H1 (cell line): ENCODE results near the gene MYO9B. TPM values are rescaled to one million over a fixed set of nuclear protein-coding genes. Genes with fewer than 3 reads are reported as not detected.

Source experiments
- CTCF ChIA-PET: fragments of 300-600 bp; sonication (Branson Sonifier 250); formaldehyde crosslinking; loops from one replicate; lab custom pipeline; 2021; ENCODE audit not compliant: partially characterized antibody; lab: Charles Lee
- POLR2A ChIA-PET: fragments of 300-600 bp; sonication (Branson Sonifier 250); formaldehyde crosslinking; loops from one replicate; lab custom pipeline; 2021; ENCODE audit warnings: inconsistent platforms; ENCODE audit not compliant: partially characterized antibody; lab: Charles Lee
- DNase-seq, 2 experiments: peaks; one replicate each; pipeline versions ENCODE4 v3.0.0 to v3.0.0-alpha.2; 2010 to 2022; ENCODE audit warnings: low spot score in 2 of 2, low read depth in 1 of 2, mixed read lengths in 1 of 2
- FAIRE-seq: peaks from 2 replicates; lab custom pipeline; 2011; peaks lifted over from hg19 to GRCh38; lab: Jason Lieb, UNC
- H2AFZ ChIP-seq: 2 replicates; pipeline ENCODE4 v1.8.1; 2012; ENCODE audit warnings: low read length, inconsistent platforms
- H2AK5ac ChIP-seq: 2 replicates; pipeline ENCODE4 v1.6.1; 2013; ENCODE audit warnings: low read depth, low read length
- H2BK120ac ChIP-seq: replicated peaks from 2 replicates; pipeline ENCODE3; 2013; ENCODE audit warnings: low read depth, low read length, inconsistent platforms
- H2BK12ac ChIP-seq: 2 replicates; pipeline ENCODE4 v1.6.1; 2013; ENCODE audit warnings: low read depth, low read length
- H2BK15ac ChIP-seq: 2 replicates; pipeline ENCODE4 v1.6.1; 2013; ENCODE audit warnings: low read length
- H2BK20ac ChIP-seq: 2 replicates; pipeline ENCODE4 v1.6.1; 2013; ENCODE audit warnings: low read length
- H2BK5ac ChIP-seq: 2 replicates; pipeline ENCODE4 v1.6.1; 2013; ENCODE audit warnings: low read depth, low read length
- H3K14ac ChIP-seq: 2 replicates; pipeline ENCODE4 v1.6.1; 2013; ENCODE audit warnings: inconsistent platforms; ENCODE audit not compliant: insufficient read length
- H3K18ac ChIP-seq: 2 replicates; pipeline ENCODE4 v1.6.1; 2013; ENCODE audit warnings: low read length; ENCODE audit errors: extremely low read depth
- H3K23ac ChIP-seq: 2 replicates; pipeline ENCODE4 v1.6.1; 2013; ENCODE audit warnings: inconsistent platforms; ENCODE audit not compliant: insufficient read length
- H3K23me2 ChIP-seq: 2 replicates; pipeline ENCODE4 v1.6.1; 2013; ENCODE audit warnings: low read depth, low read length
- H3K27ac ChIP-seq: 2 replicates; pipeline ENCODE4 v1.6.1; 2011; ENCODE audit warnings: low read depth, low read length, inconsistent platforms
- H3K27me3 ChIP-seq, 4 experiments: replicated peaks in 1 of 4; 1 replicate in 1 of 4; 2 replicates in 3 of 4; pipeline versions ENCODE4 v1.6.1 to v1.8.1; 2011 to 2013; ENCODE audit warnings: low read length in 3 of 4, mild to moderate bottlenecking in 3 of 4, inconsistent platforms in 2 of 4, mixed read lengths in 2 of 4, moderate library complexity in 1 of 4; ENCODE audit not compliant: control insufficient read depth in 3 of 4, insufficient read depth in 3 of 4; ENCODE audit errors: extremely low read depth in 1 of 4
- H3K36me3 ChIP-seq, 4 experiments: 2 replicates each; pipeline versions ENCODE4 v1.6.1 to v1.8.1; 2011 to 2013; ENCODE audit warnings: mild to moderate bottlenecking in 4 of 4, low read length in 3 of 4, moderate library complexity in 2 of 4, control low read depth in 1 of 4, inconsistent platforms in 1 of 4; ENCODE audit not compliant: insufficient read depth in 4 of 4, control insufficient read depth in 2 of 4
- H3K4ac ChIP-seq: replicated peaks from 2 replicates; pipeline ENCODE3; 2013; ENCODE audit warnings: low read length, low read depth, mixed read lengths, inconsistent platforms; ENCODE audit not compliant: insufficient read length
- H3K4me1 ChIP-seq, 4 experiments: replicated peaks in 1 of 4; 1 replicate in 1 of 4; 2 replicates in 3 of 4; pipeline versions ENCODE4 v1.6.1 to v1.8.1; 2011 to 2013; ENCODE audit warnings: low read length in 3 of 4, inconsistent platforms in 2 of 4, mixed read lengths in 1 of 4; ENCODE audit not compliant: insufficient read depth in 4 of 4, control insufficient read depth in 3 of 4
- H3K4me2 ChIP-seq, 2 experiments: 2 replicates each; pipeline versions ENCODE4 v1.6.1 to v1.8.1; 2011 to 2013; ENCODE audit warnings: low read depth in 2 of 2, low read length in 2 of 2, control low read depth in 1 of 2, inconsistent platforms in 1 of 2, mild to moderate bottlenecking in 1 of 2; ENCODE audit not compliant: insufficient read depth in 1 of 2
- H3K4me3 ChIP-seq, 4 experiments: fragments of 200-600, 300-600 bp in 1 of 4; sonication (generic), shearing (Covaris generic), sonication (Bioruptor Twin) in 1 of 4; 2 replicates each; pipeline versions ENCODE4 v1.5.1 to v1.8.1; 2011 to 2016; ENCODE audit warnings: low read length in 4 of 4, low read depth in 3 of 4, control low read depth in 2 of 4, inconsistent platforms in 2 of 4, mild to moderate bottlenecking in 2 of 4, mixed read lengths in 1 of 4, moderate library complexity in 1 of 4; ENCODE audit not compliant: insufficient read depth in 2 of 4; ENCODE audit errors: extremely low read depth in 1 of 4
- H3K56ac ChIP-seq: replicated peaks from 2 replicates; pipeline ENCODE3; 2013; ENCODE audit warnings: low read depth, mild to moderate bottlenecking, mixed read lengths, low read length, inconsistent platforms; ENCODE audit not compliant: insufficient read length
- H3K79me1 ChIP-seq: 2 replicates; pipeline ENCODE4 v1.6.1; 2013; ENCODE audit warnings: low read depth, low read length, control low read depth
- H3K79me2 ChIP-seq, 2 experiments: 2 replicates each; pipeline versions ENCODE4 v1.6.1 to v1.8.1; 2012 to 2013; ENCODE audit warnings: low read length in 2 of 2, mild to moderate bottlenecking in 2 of 2, inconsistent platforms in 1 of 2; ENCODE audit not compliant: insufficient read depth in 2 of 2, control insufficient read depth in 1 of 2
- H3K9ac ChIP-seq, 4 experiments: replicated peaks in 1 of 4; 1 replicate in 1 of 4; 2 replicates in 3 of 4; pipeline versions ENCODE4 v1.6.1 to v1.8.1; 2011 to 2013; ENCODE audit warnings: low read depth in 3 of 4, low read length in 3 of 4, control low read depth in 2 of 4, mild to moderate bottlenecking in 2 of 4, moderate library complexity in 2 of 4, inconsistent platforms in 1 of 4; ENCODE audit errors: extremely low read depth in 1 of 4
- H3K9me3 ChIP-seq, 2 experiments: 2 replicates each; pipeline versions ENCODE4 v1.6.1 to v1.8.1; 2012 to 2013; ENCODE audit warnings: mild to moderate bottlenecking in 2 of 2, moderate library complexity in 2 of 2, control low read depth in 1 of 2, inconsistent platforms in 1 of 2, low read depth in 1 of 2, low read length in 1 of 2, mixed read lengths in 1 of 2; ENCODE audit not compliant: insufficient read depth in 2 of 2
- H4K20me1 ChIP-seq, 2 experiments: replicated peaks in 1 of 2; 2 replicates each; pipeline versions ENCODE3 to v1.8.1; 2011 to 2013; ENCODE audit warnings: inconsistent platforms in 2 of 2, low read length in 2 of 2, mild to moderate bottlenecking in 1 of 2; ENCODE audit not compliant: insufficient read depth in 2 of 2, control insufficient read depth in 1 of 2
- H4K5ac ChIP-seq: 2 replicates; pipeline ENCODE4 v1.6.1; 2013; ENCODE audit warnings: low read length, low read depth, mixed read lengths, inconsistent platforms; ENCODE audit not compliant: insufficient read length
- H4K8ac ChIP-seq: 2 replicates; pipeline ENCODE4 v1.8.0; 2013; ENCODE audit warnings: mild to moderate bottlenecking, moderate library complexity, low read length, inconsistent platforms; ENCODE audit not compliant: insufficient read depth; ENCODE audit errors: extremely low read depth
- H4K91ac ChIP-seq: replicated peaks from 2 replicates; pipeline ENCODE3; 2013; ENCODE audit warnings: low read length, mixed read lengths, inconsistent platforms; ENCODE audit not compliant: insufficient read length
- CREB1 ChIP-seq: IDR thresholded peaks from 2 replicates; pipeline ENCODE4 v1.6.1; 2012; ENCODE audit warnings: inconsistent platforms
- CTBP2 ChIP-seq: IDR thresholded peaks from 2 replicates; pipeline ENCODE4 v1.7.0; 2011; ENCODE audit warnings: borderline replicate concordance, mild to moderate bottlenecking, moderate library complexity, mixed read lengths, low read length; ENCODE audit not compliant: insufficient read depth, insufficient read length
- EP300 ChIP-seq, 2 experiments: IDR thresholded peaks; 1 replicate in 1 of 2; 2 replicates in 1 of 2; pipeline ENCODE4 v1.6.1; 2011 to 2012; ENCODE audit warnings: low read depth in 2 of 2, low read length in 2 of 2, mild to moderate bottlenecking in 2 of 2, borderline replicate concordance in 1 of 2, inconsistent platforms in 1 of 2, moderate library complexity in 1 of 2
- FOSL1 ChIP-seq: IDR thresholded peaks from 2 replicates; pipeline ENCODE4 v1.6.1; 2011; ENCODE audit warnings: mild to moderate bottlenecking, low read depth, low read length, moderate library complexity; ENCODE audit not compliant: insufficient read depth
- KDM5A ChIP-seq: fragments of 200-600 bp; IDR thresholded peaks from 2 replicates; pipeline ENCODE4 v1.7.1; 2012; ENCODE audit warnings: mild to moderate bottlenecking, low read length, inconsistent platforms, mixed read lengths
- RAD21 ChIP-seq, 2 experiments: IDR thresholded peaks in 1 of 2; conservative IDR thresholded peaks in 1 of 2; 2 replicates each; pipeline ENCODE4 v1.6.1; 2011; ENCODE audit warnings: low read depth in 2 of 2, low read length in 2 of 2, improper control_type of control experiment in 1 of 2, inconsistent platforms in 1 of 2, mild to moderate bottlenecking in 1 of 2, moderate library complexity in 1 of 2
- SIRT6 ChIP-seq: IDR thresholded peaks from one replicate; pipeline ENCODE4 v1.7.1; 2012; ENCODE audit warnings: low read length, inconsistent platforms
- SIX5 ChIP-seq: IDR thresholded peaks from 2 replicates; pipeline ENCODE4 v1.6.1; 2011; ENCODE audit warnings: mild to moderate bottlenecking, low read depth, low read length
- SP4 ChIP-seq: IDR thresholded peaks from 2 replicates; pipeline ENCODE4 v1.6.1; 2012; ENCODE audit warnings: low read length, inconsistent platforms
- TAF7 ChIP-seq: optimal IDR thresholded peaks from 2 replicates; pipeline ENCODE3; 2011; ENCODE audit warnings: low read depth, mild to moderate bottlenecking, inconsistent platforms, low read length, moderate library complexity, borderline replicate concordance
- WGBS, 2 experiments: shearing (Covaris generic) in 1 of 2; methylation state at CpG; one replicate each; pipeline versions ENCODE4 v1.1.6 to v1.1.7; 2013 to 2015; ENCODE audit warnings: low lambda C conversion rate in 2 of 2, mixed read lengths in 2 of 2, inconsistent platforms in 1 of 2, low coverage in 1 of 2, missing lambda C conversion rate in 1 of 2; ENCODE audit not compliant: insufficient replicate concordance in 2 of 2, insufficient coverage in 1 of 2, insufficient read length in 1 of 2; ENCODE audit errors: extremely low coverage in 1 of 2, missing lambda C conversion rate in 1 of 2; 5-methylcytosine and 5-hydroxymethylcytosine counted together
- polyA plus RNA-seq, 7 experiments: library from polyadenylated mRNA; depleted of rRNA in 3 of 7; stranded (reverse) in 5 of 7; unstranded in 2 of 7; fragments of >200 nt in 5 of 7; fragments of 200-250 nt in 2 of 7; gene quantifications; 1 replicate in 5 of 7; 2 replicates in 1 of 7; 4 replicates in 1 of 7; pipeline versions ENCODE4 v1.2.1 to v1.2.3, GENCODE V29; 2011 to 2013; ENCODE audit warnings: missing spikeins in 2 of 7, mixed read lengths in 2 of 7
- total RNA-seq: library from RNA; stranded (reverse); fragmentation: NEBNext Ultra II Directional; extraction: Animal tissue kit (Norgen Biotek cat#: 25700); gene quantifications from 2 replicates; pipeline ENCODE4 v1.2.1, GENCODE V29; 2021
- TF ChIP-seq, protein P1 (sequence below): IDR thresholded peaks from 2 replicates; pipeline ENCODE4 v1.6.1; 2011; ENCODE audit warnings: low read length, improper control_type of control experiment

Gene MYO9B
- total and polyA plus RNA-seq, 2 of the 8 experiments (the other 6 are each of a cell fraction or from before 2014, with no cell fraction given), result 27.6 to 77.1 TPM

GRCh38 chr19:17125062-17125727 is 49.6 kb downstream of the MYO9B start:
- no peaks in the 10 kb centered on the region; a peak in 1 of 4 replicates for H3K79me2 ChIP-seq
- no peaks in the 10 kb centered on the region for H3K27me3 ChIP-seq
- no peak overlapping the region for H3K4ac ChIP-seq
- H4K20me1 ChIP-seq, result peaks cover 0 to 4% of the 10 kb centered on the region in 2 experiments
- no peak overlapping the region for H3K56ac ChIP-seq
- no peaks in the 10 kb centered on the region for H3K9me3 ChIP-seq
- peaks cover 2% of the 10 kb centered on the region; the same call in 1 of the 2 replicates for H3K79me1 ChIP-seq
- no peaks in the 10 kb centered on the region for H3K23me2 ChIP-seq
- 87% methylated on average over 9 of the region's 10 CpGs; no CpG with 5 or more reads in 1 of the 2 experiments for WGBS, 2 experiments
- no peak overlapping the region; the same call in 1 of the 2 replicates for H2BK20ac ChIP-seq
- no peak overlapping the region for H3K4me2 ChIP-seq
- ChIA-PET CTCF (interaction anchor here (1.9 kb wide), 1 partner anchor 15 kb away, joined by 6 read pairs; no protein-coding TSS in a partner anchor), POLR2A (interaction anchor here (0.9 to 1.4 kb wide), 3 partner anchors 9 to 35 kb away, joined by 3 to 4 read pairs (median 3); no protein-coding TSS in a partner anchor)
- H2AK5ac ChIP-seq, result no peak overlapping the region
- H4K8ac ChIP-seq, result no peak overlapping the region
- no peak overlapping the region for H3K23ac ChIP-seq
- DNase-seq, result no peak
- H3K9ac ChIP-seq, result no peak overlapping the region
- no peak overlapping the region for H2BK120ac ChIP-seq
- FAIRE-seq, result no peak
- no peak overlapping the region for H2BK15ac ChIP-seq
- H2BK12ac ChIP-seq, result peak overlapping the region; percentile 76; the same call in 1 of the 2 replicates
- no peaks in the 10 kb centered on the region for H3K36me3 ChIP-seq
- peak overlapping the region; percentile 40; the same call in 1 of the 2 replicates for H2BK5ac ChIP-seq
- H3K27ac ChIP-seq, result no peak overlapping the region
- peaks cover 0 to 9% (median 5%) of the 10 kb centered on the region in 4 experiments; a peak in 4 of 7 replicates for H3K4me1 ChIP-seq
- no peak overlapping the region for H3K4me3 ChIP-seq
- H2AFZ ChIP-seq, result no peak overlapping the region
- peak overlapping the region; percentile 83 for H4K91ac ChIP-seq
- no peak overlapping the region for H3K18ac ChIP-seq
- no peak overlapping the region for H3K14ac ChIP-seq
- no peak overlapping the region for H4K5ac ChIP-seq
- TF ChIP-seq SIX5, result no peak
- TF ChIP-seq FOSL1, result no peak
- no peak for TF ChIP-seq EP300 (IDR thresholded peaks at IDR 0.05; ENCODE audit: borderline replicate concordance in 1 of 2, low read depth in 2 of 2, low read length in 2 of 2)
- no peak for TF ChIP-seq CTBP2
- TF ChIP-seq CREB1, result no peak
- no peak for TF ChIP-seq KDM5A
- no peak for TF ChIP-seq SP4
- TF ChIP-seq, protein P1, sequence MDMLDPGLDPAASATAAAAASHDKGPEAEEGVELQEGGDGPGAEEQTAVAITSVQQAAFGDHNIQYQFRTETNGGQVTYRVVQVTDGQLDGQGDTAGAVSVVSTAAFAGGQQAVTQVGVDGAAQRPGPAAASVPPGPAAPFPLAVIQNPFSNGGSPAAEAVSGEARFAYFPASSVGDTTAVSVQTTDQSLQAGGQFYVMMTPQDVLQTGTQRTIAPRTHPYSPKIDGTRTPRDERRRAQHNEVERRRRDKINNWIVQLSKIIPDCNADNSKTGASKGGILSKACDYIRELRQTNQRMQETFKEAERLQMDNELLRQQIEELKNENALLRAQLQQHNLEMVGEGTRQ, result no peak
- TF ChIP-seq TAF7, result no peak
- no peak for TF ChIP-seq SIRT6
- TF ChIP-seq RAD21 (IDR thresholded peaks at IDR 0.05 in 1 of 2, conservative IDR thresholded peaks at IDR 0.05 in 1 of 2; ENCODE audit: low read depth in 2 of 2, low read length in 2 of 2), result no peak
